ENCODE results near the gene OAS3. TPM values are rescaled to one million over a fixed set of nuclear protein-coding genes. Genes with fewer than 3 reads are reported as not detected.

Gene OAS3
- total RNA-seq, 1 experiment from 2014 or later = 42.6 TPM

DNA sequence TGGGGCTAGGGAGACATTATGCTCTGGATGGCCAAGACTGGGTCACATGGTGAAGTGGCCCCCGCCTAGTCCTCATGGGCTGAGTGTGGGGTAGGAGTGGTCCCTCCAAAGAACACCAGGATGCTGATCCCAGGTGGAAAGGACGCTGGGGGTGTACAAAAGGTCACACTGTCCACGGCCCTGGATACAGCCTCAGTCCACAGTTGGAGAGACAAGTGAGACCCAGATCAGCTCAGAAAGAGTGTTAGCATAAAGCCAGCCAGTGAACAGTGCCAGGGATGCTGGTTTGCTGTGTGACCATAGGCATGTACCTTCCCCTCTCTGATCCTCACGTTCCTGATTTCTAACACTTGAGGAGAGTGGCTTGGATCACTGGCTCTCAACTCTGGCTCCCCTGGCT lies 26.6 kb downstream of the OAS3 start:
- Histone ChIP-seq H3K4me1 (ENCODE audit: insufficient read depth, low read length, poor library complexity, severe bottlenecking) (no peaks in the 10 kb centered on the region), H3K36me3 (ENCODE audit: insufficient read depth, low read length, poor library complexity, severe bottlenecking) (peaks cover 5% of the 10 kb centered on the region), H3K27ac (ENCODE audit: low read depth, low read length, poor library complexity, severe bottlenecking) (no peak overlapping the region), H3K9me3 (ENCODE audit: low read depth, low read length, poor library complexity, severe bottlenecking) (no peaks in the 10 kb centered on the region), H3K4me3 (ENCODE audit: low read depth, low read length, poor library complexity, severe bottlenecking) (no peak overlapping the region), H3K27me3 (replicated peaks; ENCODE audit: insufficient read depth, low read depth, low read length, poor library complexity) (no peaks in the 10 kb centered on the region)
- BruUV-seq (replicated peaks) = no TSS peak
- no peak for DNase-seq (ENCODE audit: low spot score)
- CTCF ChIA-PET = no interaction called here
- no peak for TF ChIP-seq EZH2 (IDR thresholded peaks at IDR 0.05; ENCODE audit: borderline replicate concordance, low read depth, low read length, poor library complexity, severe bottlenecking)
- TF ChIP-seq, protein P1, sequence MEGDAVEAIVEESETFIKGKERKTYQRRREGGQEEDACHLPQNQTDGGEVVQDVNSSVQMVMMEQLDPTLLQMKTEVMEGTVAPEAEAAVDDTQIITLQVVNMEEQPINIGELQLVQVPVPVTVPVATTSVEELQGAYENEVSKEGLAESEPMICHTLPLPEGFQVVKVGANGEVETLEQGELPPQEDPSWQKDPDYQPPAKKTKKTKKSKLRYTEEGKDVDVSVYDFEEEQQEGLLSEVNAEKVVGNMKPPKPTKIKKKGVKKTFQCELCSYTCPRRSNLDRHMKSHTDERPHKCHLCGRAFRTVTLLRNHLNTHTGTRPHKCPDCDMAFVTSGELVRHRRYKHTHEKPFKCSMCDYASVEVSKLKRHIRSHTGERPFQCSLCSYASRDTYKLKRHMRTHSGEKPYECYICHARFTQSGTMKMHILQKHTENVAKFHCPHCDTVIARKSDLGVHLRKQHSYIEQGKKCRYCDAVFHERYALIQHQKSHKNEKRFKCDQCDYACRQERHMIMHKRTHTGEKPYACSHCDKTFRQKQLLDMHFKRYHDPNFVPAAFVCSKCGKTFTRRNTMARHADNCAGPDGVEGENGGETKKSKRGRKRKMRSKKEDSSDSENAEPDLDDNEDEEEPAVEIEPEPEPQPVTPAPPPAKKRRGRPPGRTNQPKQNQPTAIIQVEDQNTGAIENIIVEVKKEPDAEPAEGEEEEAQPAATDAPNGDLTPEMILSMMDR (conservative IDR thresholded peaks at IDR 0.05; ENCODE audit: low read depth, low read length) = no peak
- POLR2A ChIA-PET (ENCODE audit: low non-redundant PET) = interaction anchor here (0.6 kb wide), 1 partner anchor 7 kb away, joined by 3 read pairs; no protein-coding TSS in a partner anchor
- intact Hi-C loops (cut with micrococcal nuclease; ENCODE audit: unreplicated experiment) = no loop called here

DNA sequence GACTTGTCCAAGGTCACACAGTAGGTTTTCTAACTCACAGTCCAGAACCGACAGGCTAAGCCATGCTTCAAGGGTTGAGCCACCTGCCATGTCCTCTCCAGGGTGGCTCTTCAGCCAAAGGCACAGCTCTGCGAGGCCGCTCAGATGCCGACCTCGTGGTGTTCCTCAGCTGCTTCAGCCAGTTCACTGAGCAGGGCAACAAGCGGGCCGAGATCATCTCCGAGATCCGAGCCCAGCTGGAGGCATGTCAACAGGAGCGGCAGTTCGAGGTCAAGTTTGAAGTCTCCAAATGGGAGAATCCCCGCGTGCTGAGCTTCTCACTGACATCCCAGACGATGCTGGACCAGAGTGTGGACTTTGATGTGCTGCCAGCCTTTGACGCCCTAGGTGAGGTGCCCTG lies 27.4 kb downstream of the OAS3 start:
- no peak for DNase-seq (ENCODE audit: low spot score)
- TF ChIP-seq, protein P1 (conservative IDR thresholded peaks at IDR 0.05; ENCODE audit: low read depth, low read length) = no peak
- no peak for TF ChIP-seq EZH2 (IDR thresholded peaks at IDR 0.05; ENCODE audit: borderline replicate concordance, low read depth, low read length, poor library complexity, severe bottlenecking)
- H3K4me3 ChIP-seq (ENCODE audit: low read depth, low read length, poor library complexity, severe bottlenecking) = no peak overlapping the region
- H3K27ac ChIP-seq (ENCODE audit: low read depth, low read length, poor library complexity, severe bottlenecking) = no peak overlapping the region
- peaks cover 5% of the 10 kb centered on the region for H3K36me3 ChIP-seq (ENCODE audit: insufficient read depth, low read length, poor library complexity, severe bottlenecking)
- BruUV-seq (replicated peaks) = no TSS peak
- H3K27me3 ChIP-seq (replicated peaks; ENCODE audit: insufficient read depth, low read depth, low read length, poor library complexity) = no peaks in the 10 kb centered on the region
- intact Hi-C loops (cut with micrococcal nuclease; ENCODE audit: unreplicated experiment) = no loop called here
- CTCF ChIA-PET = no interaction called here
- H3K9me3 ChIP-seq (ENCODE audit: low read depth, low read length, poor library complexity, severe bottlenecking) = no peaks in the 10 kb centered on the region
- POLR2A ChIA-PET (ENCODE audit: low non-redundant PET) = no interaction called here
- no peaks in the 10 kb centered on the region for H3K4me1 ChIP-seq (ENCODE audit: insufficient read depth, low read length, poor library complexity, severe bottlenecking)

DNA sequence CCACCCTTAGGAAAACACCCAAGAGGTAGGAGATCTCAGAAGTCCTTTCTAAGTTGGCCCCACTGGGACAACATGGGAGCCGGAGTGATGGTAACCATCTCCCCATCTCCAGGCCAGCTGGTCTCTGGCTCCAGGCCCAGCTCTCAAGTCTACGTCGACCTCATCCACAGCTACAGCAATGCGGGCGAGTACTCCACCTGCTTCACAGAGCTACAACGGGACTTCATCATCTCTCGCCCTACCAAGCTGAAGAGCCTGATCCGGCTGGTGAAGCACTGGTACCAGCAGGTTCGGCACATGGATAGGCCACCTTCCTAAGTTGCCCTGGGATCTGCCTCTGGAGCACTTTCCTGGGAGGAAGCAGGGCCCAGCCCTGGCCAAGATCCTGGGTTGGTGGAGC lies 29.0 kb downstream of the OAS3 start:
- no TSS peak for BruUV-seq (replicated peaks)
- Histone ChIP-seq H3K4me3 (ENCODE audit: low read depth, low read length, poor library complexity, severe bottlenecking) (no peak overlapping the region), H3K4me1 (ENCODE audit: insufficient read depth, low read length, poor library complexity, severe bottlenecking) (no peaks in the 10 kb centered on the region), H3K27ac (ENCODE audit: low read depth, low read length, poor library complexity, severe bottlenecking) (no peak overlapping the region), H3K36me3 (ENCODE audit: insufficient read depth, low read length, poor library complexity, severe bottlenecking) (peaks cover 5% of the 10 kb centered on the region), H3K9me3 (ENCODE audit: low read depth, low read length, poor library complexity, severe bottlenecking) (no peaks in the 10 kb centered on the region), H3K27me3 (replicated peaks; ENCODE audit: insufficient read depth, low read depth, low read length, poor library complexity) (no peaks in the 10 kb centered on the region)
- no peak for DNase-seq (ENCODE audit: low spot score)
- ChIA-PET POLR2A (ENCODE audit: low non-redundant PET) (no interaction called here), CTCF (no interaction called here)
- intact Hi-C loops (cut with micrococcal nuclease; ENCODE audit: unreplicated experiment) = no loop called here
- TF ChIP-seq, protein P1 (conservative IDR thresholded peaks at IDR 0.05; ENCODE audit: low read depth, low read length) = no peak
- TF ChIP-seq EZH2 (IDR thresholded peaks at IDR 0.05; ENCODE audit: borderline replicate concordance, low read depth, low read length, poor library complexity, severe bottlenecking) = no peak
